ENCODE data around the gene IL4R.

- TF ChIP-seq CTCF (IDR thresholded peaks at IDR 0.05), result no peak
- no peak for TF ChIP-seq EP300 (IDR thresholded peaks at IDR 0.05)
Measured at GRCh38 chr16:27378871-27379481, 65.2 kb downstream of the IL4R start.
